ENCODE data around the gene ID1.
"Not testable (repeated sequence)": the region's sequence is repeated elsewhere in the genome, so short reads cannot be mapped to it uniquely, and the experiment has no call there.

Gene ID1

DNA sequence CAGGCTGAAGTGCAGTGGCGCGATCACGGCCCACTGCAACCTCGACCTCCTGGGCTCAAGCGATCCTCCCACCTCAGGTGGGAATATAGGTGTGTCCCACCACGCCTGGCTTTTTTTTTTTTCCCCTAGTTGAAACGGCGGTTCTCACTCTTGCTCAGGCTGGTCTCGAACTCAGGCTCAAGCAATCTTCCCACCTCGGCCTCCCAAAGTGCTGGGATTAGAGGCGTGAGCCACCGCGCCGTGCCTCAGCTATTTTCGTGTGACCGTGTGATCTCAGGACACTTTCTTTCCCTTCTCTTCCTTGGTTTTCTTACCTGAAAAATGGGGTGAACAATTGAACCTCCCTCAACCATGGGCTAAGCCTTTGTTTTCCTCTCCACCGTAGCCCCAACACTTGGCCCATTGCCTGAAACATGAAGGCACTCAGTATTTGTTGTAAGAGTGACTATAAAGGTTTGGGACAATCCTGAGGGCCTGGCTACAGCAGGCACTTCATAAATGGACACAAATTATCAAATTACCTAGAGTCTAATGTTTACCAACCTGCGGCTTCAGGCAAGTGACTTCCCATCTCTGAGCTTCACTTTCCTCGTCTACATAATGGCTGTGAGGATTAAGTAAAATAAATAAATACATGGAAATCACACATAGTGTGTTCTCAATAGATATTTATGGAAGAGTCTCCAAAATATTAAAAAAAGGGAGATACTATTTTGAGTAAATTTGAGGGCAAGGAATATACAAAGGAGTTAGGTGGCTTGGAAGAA lies 31.4 kb upstream of the ID1 start:
- DNase-seq (ENCODE audit: low spot score): no peak

DNA sequence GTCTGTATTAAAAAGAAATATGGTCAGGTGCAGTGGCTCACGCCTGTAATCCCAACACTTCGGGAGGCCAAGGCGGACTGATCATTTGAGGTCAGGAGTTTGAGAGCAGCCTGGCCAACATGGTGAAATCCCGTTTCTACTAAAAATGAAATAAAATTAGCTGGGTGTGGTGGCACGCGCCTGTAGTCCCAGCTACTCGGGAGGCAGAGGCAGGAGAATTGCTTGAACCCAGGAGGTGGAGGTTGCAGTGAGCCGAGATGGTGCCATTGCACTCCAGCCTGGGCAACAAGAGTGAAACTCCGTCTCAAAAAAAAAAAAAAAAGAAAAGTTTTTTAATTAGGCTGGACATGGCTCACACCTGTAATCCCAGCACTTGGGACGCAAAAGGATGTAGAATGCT lies 30.1 kb upstream of the ID1 start:
- not testable (repeated sequence) for DNase-seq (ENCODE audit: low spot score)

DNA sequence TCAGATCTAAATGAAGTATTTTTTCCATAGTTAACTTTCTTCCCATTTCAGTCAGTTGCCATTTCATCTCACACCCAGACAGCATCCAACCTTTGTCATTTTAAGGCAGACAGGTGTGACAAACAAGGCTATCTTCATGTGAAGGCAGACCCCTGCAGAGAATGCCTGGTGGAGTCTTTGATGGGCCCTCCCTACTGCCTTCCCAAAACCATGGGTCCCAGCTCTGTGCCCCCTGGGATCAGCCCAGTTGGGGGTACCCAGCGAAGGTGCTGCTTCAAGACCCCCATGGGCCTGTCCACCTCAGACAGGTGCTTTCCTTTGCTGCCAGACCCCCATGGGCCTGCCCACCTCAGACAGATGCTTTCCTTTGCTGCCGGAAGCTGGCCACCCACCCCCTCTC lies 28.3 kb upstream of the ID1 start:
- no peak for DNase-seq (ENCODE audit: low spot score)

DNA sequence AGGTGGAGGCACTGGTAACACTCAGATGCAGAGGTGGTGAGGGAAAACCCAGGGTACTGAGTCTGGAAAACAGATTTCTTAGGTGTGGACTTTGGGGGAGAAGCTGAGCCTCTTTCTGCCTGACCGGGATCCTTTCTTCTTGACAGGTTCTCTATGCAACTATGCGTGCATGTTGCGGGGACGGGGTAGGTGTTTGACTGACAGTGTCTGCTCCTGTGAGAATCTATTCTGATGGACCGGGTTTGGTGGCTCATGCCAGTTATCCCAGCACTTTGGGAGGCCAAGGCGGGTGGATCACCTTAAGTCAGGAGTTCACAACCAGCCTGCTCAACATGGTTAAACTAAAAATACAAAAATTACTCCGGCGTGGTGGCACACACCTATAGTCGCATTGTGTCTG lies 27.9 kb upstream of the ID1 start:
- DNase-seq (ENCODE audit: low spot score): no peak

DNA sequence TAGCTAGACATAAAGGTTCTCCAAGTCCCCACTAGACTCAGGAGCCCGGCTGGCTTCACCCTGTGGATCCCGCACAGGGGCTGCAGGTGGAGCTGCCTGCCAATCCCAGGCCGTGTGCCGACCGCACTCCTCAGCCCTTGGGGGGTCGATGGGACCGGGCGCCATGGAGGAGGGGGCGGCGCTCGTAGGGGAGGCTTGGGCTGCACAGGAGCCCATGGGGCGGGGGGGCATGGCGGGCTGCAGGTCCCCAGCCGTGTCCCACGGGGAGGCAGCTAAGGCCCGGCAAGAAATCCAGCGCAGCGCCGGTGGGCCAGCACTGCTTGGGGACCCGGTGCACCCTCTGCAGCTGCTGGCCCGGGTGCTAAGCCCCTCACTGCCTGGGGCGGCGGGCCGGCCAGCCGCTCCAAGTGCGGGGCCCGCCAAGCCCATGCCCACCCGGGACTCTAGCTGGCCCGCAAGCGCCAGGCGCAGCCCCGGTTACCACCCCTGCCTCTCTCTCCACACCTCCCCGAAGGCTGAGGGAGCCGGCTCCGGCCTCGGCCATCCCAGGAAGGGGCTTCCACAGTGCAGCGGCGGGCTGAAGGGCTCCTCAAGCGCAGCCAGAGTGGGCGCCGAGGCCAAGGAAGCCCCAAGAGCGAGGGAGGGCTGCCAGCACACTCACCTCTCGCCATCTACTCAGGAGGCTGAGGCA lies 26.5 kb upstream of the ID1 start:
- no peak for DNase-seq (ENCODE audit: low spot score)

DNA sequence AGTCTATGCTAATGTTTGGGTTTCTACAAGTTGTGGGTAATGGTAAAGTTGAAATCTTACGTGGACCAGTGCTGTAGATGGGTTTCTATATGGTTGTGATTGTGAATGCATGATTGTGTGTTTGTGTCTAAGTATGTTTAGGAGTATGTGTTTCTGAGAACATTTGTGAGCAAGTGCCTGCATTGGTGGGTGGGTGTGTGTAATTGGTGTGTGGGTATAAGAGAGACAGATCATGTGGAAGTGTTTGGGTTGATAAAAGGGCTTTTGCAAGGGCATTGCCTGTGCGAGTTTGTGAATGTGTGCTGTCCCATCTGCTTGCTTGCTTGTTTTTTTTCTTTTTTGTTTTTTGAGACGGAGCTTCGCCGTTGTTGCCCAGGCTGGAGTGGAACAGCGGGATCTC lies 25.8 kb upstream of the ID1 start:
- DNase-seq (ENCODE audit: low spot score): no peak

DNA sequence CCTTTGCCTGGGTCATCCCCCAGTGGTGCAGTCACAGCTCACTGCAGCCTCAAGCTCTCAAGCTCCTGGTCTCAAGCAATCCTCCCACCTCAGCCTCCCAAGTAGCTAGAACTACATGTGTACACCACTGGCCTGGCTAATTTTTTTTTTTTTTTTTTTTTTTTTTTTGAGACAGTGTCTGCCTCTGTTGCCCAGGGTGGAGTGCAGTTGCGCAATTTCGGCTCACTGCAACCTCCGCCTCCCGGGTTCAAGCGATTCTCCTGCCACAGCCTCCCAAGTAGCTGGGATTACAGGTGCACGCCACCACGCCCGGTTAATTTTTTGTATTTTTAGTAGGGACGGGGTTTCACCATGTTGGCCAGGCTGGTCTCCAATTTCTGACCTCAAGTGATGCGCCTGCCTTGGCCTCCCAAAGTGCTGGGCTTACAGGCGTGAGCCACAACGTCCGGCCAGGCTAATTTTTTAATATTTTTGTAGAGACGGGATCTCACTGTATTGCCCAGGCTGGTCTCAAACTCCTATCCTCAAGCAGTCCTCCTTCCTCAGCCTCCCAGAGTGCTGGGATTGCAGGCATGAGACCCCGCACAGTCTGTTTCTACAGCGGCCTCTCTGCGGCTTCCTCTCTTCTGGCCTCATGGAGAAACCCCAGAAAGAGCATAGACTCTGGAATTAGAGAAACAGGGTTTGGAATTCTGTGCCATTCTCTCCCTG lies 25.0 kb upstream of the ID1 start:
- DNase-seq (ENCODE audit: low spot score): not testable (repeated sequence)

DNA sequence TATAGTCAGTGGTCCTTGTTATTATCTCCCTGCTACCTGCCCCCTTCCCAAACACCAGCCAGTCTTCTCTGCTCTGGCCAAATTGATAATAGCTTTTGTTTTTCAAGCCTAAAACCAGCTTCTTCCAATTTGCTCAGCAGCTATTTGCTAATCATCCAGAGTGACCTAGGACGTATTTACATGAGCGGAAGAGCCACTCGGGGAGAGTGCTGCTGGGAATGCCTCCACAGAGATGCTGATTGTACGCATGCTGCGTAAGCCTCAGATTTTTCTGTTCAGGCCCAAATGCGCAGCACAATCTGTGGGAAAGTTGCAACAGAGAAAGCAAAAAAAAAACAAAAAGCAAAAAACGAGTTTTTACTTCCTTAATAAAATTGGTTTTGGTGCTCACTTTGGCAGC lies 24.4 kb upstream of the ID1 start:
- DNase-seq (ENCODE audit: low spot score): no peak

DNA sequence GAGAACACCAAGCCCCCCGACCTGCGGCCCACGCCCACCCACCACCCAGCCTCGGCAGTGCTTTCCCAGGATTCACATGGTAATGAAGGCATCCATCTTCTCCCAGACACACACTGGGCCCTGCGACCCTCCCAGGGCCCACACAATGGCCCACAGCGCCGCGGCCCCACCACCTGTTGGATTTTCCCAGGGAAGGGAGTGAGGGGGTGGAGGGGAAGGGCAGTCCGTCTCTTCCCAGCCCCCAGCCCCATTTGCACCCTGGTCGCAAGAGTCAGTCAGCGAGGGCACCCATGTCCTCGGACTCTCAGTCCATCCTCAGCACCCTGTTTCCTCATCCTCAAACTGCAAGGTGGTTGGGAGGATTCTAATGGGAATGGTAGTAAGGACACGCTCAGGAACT lies 23.7 kb upstream of the ID1 start:
- no peak for DNase-seq (ENCODE audit: low spot score)

DNA sequence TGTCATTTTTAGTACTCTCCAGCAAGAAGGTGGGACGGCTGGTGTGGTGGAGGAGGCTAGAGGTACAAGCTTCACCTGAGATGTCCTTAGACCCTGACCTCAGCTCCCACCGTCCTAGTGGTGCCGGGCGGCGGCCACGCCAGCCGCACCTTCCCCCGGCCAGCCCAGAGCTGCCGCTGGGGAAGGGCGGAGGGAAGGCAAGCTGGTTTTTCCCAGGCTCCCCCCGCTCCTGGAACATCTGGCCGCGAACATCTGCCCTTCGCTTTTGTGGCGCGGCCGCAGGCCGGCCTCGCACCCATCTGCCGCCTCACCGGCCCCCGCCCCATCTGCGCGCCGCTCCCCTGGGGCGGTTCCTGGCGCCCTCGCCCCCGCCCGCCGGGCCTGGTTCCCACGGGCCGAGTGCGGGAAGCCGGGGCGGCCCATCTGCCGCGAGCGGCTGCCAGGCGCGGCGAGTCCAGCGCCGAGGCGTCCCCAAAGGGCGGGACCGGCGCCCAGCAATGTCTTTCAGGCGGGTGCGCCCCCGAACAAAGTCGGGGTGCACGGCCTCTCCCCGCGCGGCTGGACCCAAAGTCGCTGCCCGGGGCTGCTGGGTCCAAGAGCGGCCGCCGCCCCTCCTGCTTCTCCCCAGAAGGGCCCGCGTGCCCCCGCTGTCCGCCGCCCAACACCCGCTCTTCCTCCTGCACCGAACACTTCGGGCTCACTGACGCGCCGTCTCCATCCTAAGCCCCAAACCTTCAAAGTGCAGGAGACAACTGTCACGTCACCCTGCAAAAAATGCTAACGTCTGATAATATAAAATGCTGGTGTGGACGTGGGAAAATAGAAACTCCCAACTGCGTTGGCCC lies 17.3 kb upstream of the ID1 start:
- DNase-seq (ENCODE audit: low spot score): no peak

DNA sequence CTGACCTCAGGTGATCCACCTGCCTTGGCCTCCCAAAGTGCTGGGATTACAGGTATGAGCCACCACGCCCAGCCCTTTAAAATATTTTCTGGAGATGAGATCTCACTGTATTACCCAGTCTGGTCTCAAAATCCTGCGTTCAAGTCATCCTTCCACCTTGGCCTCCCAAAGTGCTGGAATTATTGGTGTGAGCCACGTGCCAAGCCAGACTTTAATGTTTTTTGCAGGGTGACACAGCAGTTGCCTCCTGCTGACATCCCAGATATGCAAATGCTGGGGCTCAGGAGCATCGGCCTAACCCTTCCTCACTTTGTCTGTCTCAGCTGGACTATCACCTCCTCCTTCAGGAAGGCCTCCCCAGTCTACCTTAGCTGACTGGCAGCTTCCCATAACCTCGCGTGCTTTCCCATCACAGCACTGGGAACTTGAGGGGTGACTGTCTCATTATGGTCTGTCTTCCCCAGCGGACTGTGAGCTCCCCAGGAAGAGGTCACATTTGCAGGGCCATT lies 14.3 kb upstream of the ID1 start:
- no peak for DNase-seq (ENCODE audit: low spot score)

DNA sequence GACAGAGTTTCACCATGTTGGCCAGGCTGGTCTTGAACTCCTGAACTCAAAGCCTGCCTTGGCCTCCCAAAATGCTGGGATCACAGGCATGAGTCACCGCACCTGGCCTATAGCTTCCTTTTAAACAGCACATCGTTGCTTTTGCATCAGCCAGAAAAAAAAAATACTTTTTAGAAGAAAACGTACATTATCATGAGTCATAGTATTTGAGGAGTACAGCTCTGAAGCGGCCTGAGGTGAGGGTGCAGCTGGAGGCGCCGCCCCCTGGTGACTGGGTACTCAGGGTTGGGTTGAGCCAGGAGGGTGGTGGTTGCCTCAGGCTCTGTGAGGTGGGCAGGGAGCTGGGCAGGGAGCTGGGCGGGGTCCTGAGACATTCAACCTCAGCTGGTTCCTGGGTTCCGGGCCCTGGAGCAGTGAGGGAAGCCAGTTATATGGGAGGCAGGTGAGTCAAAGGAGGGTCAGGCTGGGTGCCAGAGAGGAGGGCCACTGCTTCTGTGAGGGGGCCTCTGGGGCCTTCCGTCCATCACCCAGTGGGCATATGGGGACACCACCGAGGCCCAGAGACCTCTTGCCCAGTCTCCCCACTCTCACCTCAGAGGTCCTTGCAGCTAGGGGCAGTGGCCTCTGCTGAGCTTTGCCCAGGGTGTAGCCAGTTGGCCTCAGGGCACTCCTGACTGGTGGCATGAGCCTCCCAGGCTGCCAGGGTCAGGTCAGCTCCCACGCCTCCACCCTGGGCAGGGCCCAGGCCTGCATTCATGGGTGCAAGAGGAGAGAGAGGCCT lies 11.7 kb upstream of the ID1 start:
- DNase-seq (ENCODE audit: low spot score): no peak

DNA sequence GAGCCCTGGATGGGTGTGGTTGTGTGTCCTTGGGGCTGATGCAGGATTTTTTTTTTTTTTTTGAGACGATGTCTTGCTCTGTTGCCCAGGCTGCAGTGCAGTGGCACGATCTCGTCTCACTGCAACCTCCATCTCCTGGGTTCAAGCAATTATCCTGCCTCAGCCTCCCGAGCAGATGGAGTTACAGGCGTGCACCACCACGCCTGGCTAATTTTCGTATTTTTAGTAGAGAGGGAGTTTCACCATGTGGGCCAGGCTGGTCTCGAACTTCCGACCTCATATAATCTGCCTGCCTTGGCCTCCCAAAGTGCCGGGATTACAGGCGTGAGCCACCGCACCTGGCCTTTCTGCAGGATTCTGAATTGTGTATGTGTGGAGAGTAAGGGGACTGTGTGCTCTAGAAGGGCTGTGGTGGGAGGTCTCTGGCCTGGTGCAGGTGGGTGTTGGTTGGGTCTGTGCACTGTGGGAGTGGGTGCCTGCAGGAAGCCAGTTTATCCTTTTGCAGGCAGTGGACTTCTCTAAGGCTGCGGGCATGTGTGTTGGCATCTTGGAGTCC lies 11.0 kb upstream of the ID1 start:
- no peak for DNase-seq (ENCODE audit: low spot score)

DNA sequence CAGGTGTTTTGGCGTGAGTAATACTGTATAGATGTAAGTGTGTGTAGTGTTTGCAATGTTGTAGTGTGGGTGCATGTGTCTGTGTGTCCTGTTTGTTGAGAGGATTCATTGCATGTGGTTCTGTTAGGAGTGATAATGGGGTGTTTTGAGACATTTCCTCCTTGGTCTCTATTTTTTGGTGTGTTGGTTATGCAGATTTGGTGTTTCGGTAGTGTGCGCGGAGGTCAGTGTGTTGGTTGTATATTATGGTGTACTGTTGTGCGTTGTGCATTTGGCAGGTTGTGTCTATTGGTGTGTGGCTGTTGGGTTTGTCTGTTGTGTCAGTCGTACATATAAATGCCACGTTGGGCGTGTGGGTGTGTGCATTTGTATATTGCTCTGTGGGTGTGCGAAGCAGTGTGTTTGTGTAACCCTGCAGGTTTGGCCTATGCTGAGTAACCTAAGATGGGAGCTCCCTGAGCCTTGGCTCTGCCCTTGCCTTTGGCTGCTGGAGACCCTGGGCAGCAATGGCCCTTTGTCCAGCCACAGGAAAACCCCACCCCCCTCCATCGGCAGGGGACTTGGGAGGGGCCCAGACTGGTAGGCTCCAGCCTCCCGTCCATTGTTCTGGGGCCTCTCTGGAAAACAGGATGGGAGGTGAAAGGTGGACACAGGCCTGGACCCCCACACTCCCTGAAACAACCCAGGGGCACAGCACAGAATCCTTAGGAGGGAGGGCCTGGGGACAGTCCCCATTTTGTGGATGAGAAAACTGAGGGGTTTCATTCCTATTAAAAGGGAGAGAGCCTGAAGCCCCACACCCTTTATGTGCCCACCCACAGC lies 10.3 kb upstream of the ID1 start:
- no peak for DNase-seq (ENCODE audit: low spot score)

DNA sequence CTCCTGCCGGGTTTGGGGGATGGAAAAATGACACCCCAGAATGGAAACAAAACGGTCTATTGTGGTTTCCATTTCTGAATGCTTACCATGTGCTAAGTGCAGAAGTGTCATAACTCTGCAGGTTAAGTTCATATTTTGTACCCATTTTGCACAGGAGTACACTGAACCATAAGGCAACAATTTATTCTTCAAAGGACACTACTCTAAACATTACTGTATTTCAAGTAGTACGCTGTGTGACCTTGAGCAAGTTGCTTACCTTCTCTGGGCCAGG lies 9.8 kb upstream of the ID1 start:
- DNase-seq (ENCODE audit: low spot score): no peak

DNA sequence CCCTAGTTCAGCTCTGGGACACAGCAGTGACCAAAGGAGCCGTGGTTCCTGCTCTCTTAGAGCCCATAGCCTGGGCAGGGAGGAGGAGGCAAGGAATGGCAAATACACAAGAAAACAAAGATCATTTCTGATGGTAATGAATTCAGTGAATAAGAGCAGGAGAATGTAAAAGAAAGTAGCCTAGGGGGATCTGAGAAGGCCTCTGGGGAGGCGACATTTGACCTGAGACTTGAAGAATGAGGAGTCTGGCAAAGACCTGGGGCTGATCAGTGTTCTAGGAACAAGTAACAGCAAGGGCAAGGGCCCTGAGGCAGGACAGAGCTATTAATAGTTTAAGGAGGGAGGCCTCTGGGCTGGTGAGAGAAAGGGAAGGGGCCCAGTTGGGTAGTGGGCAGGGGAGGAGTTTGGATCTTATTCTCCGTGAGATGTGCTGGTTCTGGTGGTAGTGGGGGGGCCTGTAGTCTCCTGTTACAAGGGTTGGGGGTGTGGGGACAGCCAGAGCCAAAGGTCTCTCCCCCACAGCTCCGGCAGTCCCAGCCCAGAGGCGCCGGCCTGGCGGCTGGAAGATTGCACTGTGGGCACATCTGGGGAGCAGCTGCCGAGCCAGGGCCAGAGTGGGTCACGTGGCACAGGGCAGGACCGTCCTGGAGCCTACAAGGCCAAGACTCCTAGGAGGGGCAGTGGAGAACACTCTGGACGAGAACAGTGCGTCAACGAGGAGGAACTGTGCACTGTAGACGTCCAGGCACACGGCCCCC lies 9.3 kb upstream of the ID1 start:
- no peak for DNase-seq (ENCODE audit: low spot score)

DNA sequence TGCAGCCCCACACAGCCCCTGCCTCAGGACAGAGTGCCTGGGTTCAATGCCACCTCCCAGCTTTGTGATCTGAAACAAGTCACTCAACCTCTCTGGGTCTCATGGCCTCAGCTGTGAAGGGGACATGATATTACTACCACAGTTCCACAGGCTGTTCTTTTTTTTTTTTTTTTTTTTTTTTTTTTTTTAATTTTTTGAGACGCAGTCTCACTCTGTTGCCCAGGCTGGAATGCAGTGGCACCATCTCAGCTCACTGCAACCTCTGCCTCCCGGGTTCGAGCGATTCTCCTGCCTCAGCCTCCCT lies 8.7 kb upstream of the ID1 start:
- not testable (repeated sequence) for DNase-seq (ENCODE audit: low spot score)

DNA sequence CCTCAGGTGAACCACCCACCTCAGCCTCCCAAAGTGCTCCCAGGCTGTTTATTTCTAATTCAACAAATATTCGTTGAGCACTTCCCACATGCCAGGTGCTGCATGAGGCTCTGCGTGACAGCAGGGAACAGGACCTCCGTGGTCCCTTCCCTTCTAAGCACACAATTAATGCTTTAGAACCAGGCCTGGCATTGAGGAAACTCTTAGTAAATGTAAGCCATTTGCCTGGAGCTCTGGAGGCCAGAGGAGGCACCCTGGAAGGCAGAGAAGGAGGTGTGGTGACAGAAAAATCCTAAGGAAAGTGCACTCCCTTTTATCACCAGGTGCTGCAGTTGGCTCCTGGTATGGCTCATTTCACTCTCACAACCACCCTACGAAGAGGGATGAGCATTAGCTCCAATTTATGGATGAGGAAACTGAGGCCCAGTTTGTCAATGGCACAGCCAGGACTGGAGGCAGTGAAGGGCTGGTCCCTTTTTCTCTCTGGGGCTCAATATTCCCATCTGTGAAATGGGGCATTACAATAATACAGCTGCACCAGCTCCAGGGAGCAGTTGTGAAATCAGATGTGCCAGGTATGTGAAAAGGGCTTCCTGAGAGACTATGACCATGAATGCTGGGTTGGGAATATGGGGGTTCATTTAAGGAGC lies 8.1 kb upstream of the ID1 start:
- DNase-seq (ENCODE audit: low spot score): no peak

DNA sequence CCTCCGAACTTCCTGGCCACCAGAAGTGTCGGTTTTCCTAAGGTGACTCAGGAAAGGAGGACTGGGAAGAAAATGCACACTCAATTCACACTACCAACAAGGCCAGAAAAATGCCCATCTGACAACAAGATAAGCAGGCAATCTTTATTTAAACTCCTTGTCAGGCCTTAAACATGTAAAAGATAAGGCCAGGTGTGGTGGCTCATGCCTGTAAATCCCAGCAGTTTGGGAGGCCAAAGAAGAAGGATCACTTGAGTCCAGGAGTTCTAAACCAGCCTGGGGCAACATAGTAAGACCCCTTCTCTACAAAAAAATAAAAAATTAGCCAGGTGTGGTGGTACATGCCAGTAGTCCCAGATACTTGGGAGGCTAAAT lies 7.6 kb upstream of the ID1 start:
- DNase-seq (ENCODE audit: low spot score): no peak
